IPS-15b (cell line): Measurements from ENCODE around the gene TRIM42.

Source experiments
- H3K27me3 ChIP-seq: one replicate; pipeline ENCODE4 v1.6.1; 2013; ENCODE audit warnings: low read length; ENCODE audit not compliant: control insufficient read depth, insufficient read depth
- H3K36me3 ChIP-seq: one replicate; pipeline ENCODE4 v1.6.1; 2013; ENCODE audit warnings: low read length; ENCODE audit not compliant: control insufficient read depth, insufficient read depth
- H3K4me1 ChIP-seq: one replicate; pipeline ENCODE4 v1.6.1; 2013; ENCODE audit warnings: mild to moderate bottlenecking, low read length; ENCODE audit not compliant: control insufficient read depth, insufficient read depth
- H3K4me3 ChIP-seq: one replicate; pipeline ENCODE4 v1.5.1; 2013; ENCODE audit warnings: low read depth, low read length
- H3K9ac ChIP-seq: one replicate; pipeline ENCODE4 v1.6.1; 2013; ENCODE audit warnings: low read depth, mild to moderate bottlenecking, low read length
- H3K9me3 ChIP-seq: one replicate; pipeline ENCODE4 v1.6.1; 2013; ENCODE audit warnings: mild to moderate bottlenecking, low read length; ENCODE audit not compliant: control insufficient read depth, insufficient read depth

Gene TRIM42

GRCh38 chr3:140677764-140678163 is at the start of gene TRIM42:
TSS of gene TRIM42 (plus strand) at chr3:140678064. CDS start at chr3:140678230, 166 bp downstream.
- Histone ChIP-seq H3K9me3 (no peaks in the 10 kb centered on the region), H3K4me3 (no peak within 1 kb of the TSS), H3K36me3 (no peaks in the 10 kb centered on the region), H3K27me3 (no peaks in the 10 kb centered on the region), H3K4me1 (no peaks in the 10 kb centered on the region), H3K9ac (no peak within 1 kb of the TSS)

DNA sequence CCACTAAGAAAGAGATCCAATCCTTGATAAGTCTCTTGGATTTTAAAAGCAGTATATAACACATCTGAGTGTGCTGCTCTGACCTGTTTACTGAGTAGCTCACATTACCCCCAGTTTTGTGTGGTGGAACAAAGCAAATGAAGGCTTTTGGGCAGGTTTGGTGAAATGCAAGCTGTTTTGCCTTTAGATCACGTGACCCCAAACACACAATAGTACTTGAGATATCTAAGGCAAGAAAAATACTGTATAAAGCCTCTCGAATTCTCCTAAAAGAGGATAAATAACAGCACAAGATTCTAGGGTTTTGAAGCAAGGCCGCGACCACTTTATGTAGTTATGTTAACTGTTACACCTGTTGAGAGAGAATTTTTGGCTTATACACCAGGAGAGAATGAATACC is 49.3 kb upstream of the TRIM42 start:
- no peaks in the 10 kb centered on the region for H3K9me3 ChIP-seq
- H3K4me1 ChIP-seq, result no peaks in the 10 kb centered on the region
- no peaks in the 10 kb centered on the region for H3K27me3 ChIP-seq
- no peak overlapping the region for H3K4me3 ChIP-seq
- no peaks in the 10 kb centered on the region for H3K36me3 ChIP-seq
- H3K9ac ChIP-seq, result no peak overlapping the region

DNA sequence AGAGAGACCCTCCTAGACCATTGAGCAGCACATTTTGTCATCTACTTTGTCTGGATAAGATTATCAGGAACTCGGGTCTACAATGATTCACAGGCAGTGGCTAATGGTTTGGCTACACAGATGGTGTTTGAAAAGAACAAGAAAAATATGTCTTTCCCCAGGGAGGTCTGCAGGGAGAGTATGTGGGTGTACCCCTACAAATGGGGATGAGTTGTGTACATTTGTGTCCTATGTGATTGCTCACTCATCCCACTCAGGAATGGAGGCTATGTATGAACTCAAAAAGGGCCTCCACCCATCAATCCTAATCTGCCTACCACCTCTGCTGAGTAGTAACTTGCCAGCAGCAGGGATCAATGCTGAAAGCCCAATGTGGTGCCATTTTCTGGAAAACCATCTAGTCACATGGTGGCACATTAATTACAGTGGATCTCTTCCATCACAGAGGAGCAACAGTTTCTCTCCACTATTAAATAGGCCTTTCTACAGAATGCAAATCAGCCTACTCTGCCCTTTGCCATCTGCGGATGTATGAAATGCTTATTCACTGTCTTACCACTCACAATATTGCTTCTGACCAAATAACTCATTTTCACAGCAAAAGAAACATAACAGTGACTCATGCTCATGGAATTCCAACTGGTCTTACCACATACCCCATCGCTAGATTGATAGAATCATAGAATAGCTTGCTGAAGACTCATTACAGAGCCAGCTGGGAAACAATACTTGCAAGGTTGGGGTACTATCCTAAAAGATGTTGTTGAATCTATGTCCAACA is 48.3 kb upstream of the TRIM42 start:
- Histone ChIP-seq H3K27me3 (no peaks in the 10 kb centered on the region), H3K4me3 (no peak overlapping the region), H3K36me3 (no peaks in the 10 kb centered on the region), H3K9me3 (no peaks in the 10 kb centered on the region), H3K4me1 (no peaks in the 10 kb centered on the region), H3K9ac (no peak overlapping the region)

GRCh38 chr3:140630366-140630765 is 47.5 kb upstream of the TRIM42 start:
- H3K36me3 ChIP-seq, result no peaks in the 10 kb centered on the region
- H3K27me3 ChIP-seq, result no peaks in the 10 kb centered on the region
- H3K9ac ChIP-seq, result no peak overlapping the region
- H3K4me1 ChIP-seq, result no peaks in the 10 kb centered on the region
- no peaks in the 10 kb centered on the region for H3K9me3 ChIP-seq
- no peak overlapping the region for H3K4me3 ChIP-seq

GRCh38 chr3:140630866-140631265 is 47.0 kb upstream of the TRIM42 start:
- Histone ChIP-seq H3K9me3 (no peaks in the 10 kb centered on the region), H3K4me3 (no peak overlapping the region), H3K9ac (no peak overlapping the region), H3K4me1 (no peaks in the 10 kb centered on the region), H3K27me3 (no peaks in the 10 kb centered on the region), H3K36me3 (no peaks in the 10 kb centered on the region)

DNA sequence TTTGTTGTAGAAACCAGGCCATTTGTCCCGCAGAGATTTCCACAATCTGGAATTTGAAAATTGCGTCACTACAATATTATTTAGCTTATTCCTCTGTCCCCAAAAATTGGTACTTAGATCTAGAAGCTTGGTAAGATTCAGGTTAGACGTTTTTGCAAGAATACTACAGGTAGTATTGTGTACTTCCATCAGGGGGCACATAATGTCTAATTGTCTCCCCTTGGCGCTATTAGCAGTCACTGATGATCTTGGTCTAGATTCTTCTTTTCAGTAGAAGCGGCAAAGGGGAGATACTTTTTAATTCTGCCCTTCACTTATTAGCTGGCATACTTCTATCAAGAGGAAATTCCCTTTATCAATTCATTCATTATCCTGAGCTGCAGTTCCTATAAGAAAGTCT is 42.6 kb upstream of the TRIM42 start:
- Histone ChIP-seq H3K4me3 (no peak overlapping the region), H3K36me3 (no peaks in the 10 kb centered on the region), H3K9ac (no peak overlapping the region), H3K4me1 (no peaks in the 10 kb centered on the region), H3K27me3 (no peaks in the 10 kb centered on the region), H3K9me3 (no peaks in the 10 kb centered on the region)

- Histone ChIP-seq H3K4me3 (no peak overlapping the region), H3K9me3 (no peaks in the 10 kb centered on the region), H3K4me1 (no peaks in the 10 kb centered on the region), H3K36me3 (no peaks in the 10 kb centered on the region), H3K9ac (no peak overlapping the region), H3K27me3 (no peaks in the 10 kb centered on the region)
These were observed 41.3 kb upstream of the TRIM42 start for GRCh38 chr3:140636406-140637138.

- no peaks in the 10 kb centered on the region for H3K4me1 ChIP-seq
- H3K9ac ChIP-seq, result no peak overlapping the region
- no peak overlapping the region for H3K4me3 ChIP-seq
- no peaks in the 10 kb centered on the region for H3K36me3 ChIP-seq
- no peaks in the 10 kb centered on the region for H3K27me3 ChIP-seq
- peaks cover 3% of the 10 kb centered on the region for H3K9me3 ChIP-seq
These were observed 26.6 kb upstream of the TRIM42 start for GRCh38 chr3:140651287-140651686.

GRCh38 chr3:140655678-140656077 is 22.2 kb upstream of the TRIM42 start:
- Histone ChIP-seq H3K4me1 (no peaks in the 10 kb centered on the region), H3K36me3 (no peaks in the 10 kb centered on the region), H3K4me3 (no peak overlapping the region), H3K9me3 (peaks cover 3% of the 10 kb centered on the region), H3K9ac (no peak overlapping the region), H3K27me3 (no peaks in the 10 kb centered on the region)

- Histone ChIP-seq H3K9me3 (peaks cover 3% of the 10 kb centered on the region), H3K27me3 (no peaks in the 10 kb centered on the region), H3K4me3 (no peak overlapping the region), H3K9ac (no peak overlapping the region), H3K36me3 (no peaks in the 10 kb centered on the region), H3K4me1 (no peaks in the 10 kb centered on the region)
These were observed 13.8 kb upstream of the TRIM42 start for GRCh38 chr3:140664111-140664510.

DNA sequence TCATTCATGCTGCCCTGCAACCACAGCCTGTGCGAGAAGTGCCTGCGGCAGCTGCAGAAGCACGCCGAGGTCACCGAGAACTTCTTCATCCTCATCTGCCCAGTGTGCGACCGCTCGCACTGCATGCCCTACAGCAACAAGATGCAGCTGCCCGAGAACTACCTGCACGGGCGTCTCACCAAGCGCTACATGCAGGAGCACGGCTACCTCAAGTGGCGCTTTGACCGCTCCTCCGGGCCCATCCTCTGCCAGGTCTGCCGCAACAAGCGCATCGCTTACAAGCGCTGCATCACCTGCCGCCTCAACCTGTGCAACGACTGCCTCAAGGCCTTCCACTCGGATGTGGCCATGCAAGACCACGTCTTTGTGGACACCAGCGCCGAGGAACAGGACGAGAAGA is 4.7 kb downstream of the TRIM42 start:
- Histone ChIP-seq H3K9me3 (no peaks in the 10 kb centered on the region), H3K4me3 (no peak overlapping the region), H3K9ac (no peak overlapping the region), H3K36me3 (no peaks in the 10 kb centered on the region), H3K27me3 (no peaks in the 10 kb centered on the region), H3K4me1 (no peaks in the 10 kb centered on the region)

GRCh38 chr3:140686128-140686527 is 8.3 kb downstream of the TRIM42 start:
- no peak overlapping the region for H3K4me3 ChIP-seq
- no peaks in the 10 kb centered on the region for H3K36me3 ChIP-seq
- H3K4me1 ChIP-seq, result no peaks in the 10 kb centered on the region
- no peaks in the 10 kb centered on the region for H3K9me3 ChIP-seq
- H3K27me3 ChIP-seq, result no peaks in the 10 kb centered on the region
- H3K9ac ChIP-seq, result no peak overlapping the region
